HG03108 (cell line): ENCODE results near the gene LMF1.

Experiments used
- ATAC-seq: cut with Tn5 transposase; IDR thresholded peaks from one replicate; pipeline ENCODE4 v1.9.1; 2021; ENCODE audit warnings: moderate library complexity; ENCODE audit not compliant: unreplicated experiment

The LMF1 gene

GRCh38 chr16:853981-854807 is 116.6 kb downstream of the LMF1 start:
- ATAC-seq = no peak

- ATAC-seq = no peak
Observed at GRCh38 chr16:853306-853705, 117.5 kb downstream of the LMF1 start.

GRCh38 chr16:852451-853185 is 118.2 kb downstream of the LMF1 start:
- ATAC-seq = no peak

- ATAC-seq = no peak
Observed at GRCh38 chr16:851871-852270, 118.9 kb downstream of the LMF1 start.

- ATAC-seq = no peak
Observed at GRCh38 chr16:851209-851810, 119.5 kb downstream of the LMF1 start.

GRCh38 chr16:850668-851067 is 120.1 kb downstream of the LMF1 start:
- ATAC-seq = no peak

- ATAC-seq = no peak
Observed at GRCh38 chr16:848510-849253, 122.1 kb downstream of the LMF1 start.

- ATAC-seq = no peak
Observed at GRCh38 chr16:847681-848445, 122.9 kb downstream of the LMF1 start.

- no peak for ATAC-seq
Observed at GRCh38 chr16:847151-847550, 123.6 kb downstream of the LMF1 start.

GRCh38 chr16:845351-845745 is 125.4 kb downstream of the LMF1 start:
- no peak for ATAC-seq

GRCh38 chr16:844638-845350 is 126.0 kb downstream of the LMF1 start:
- ATAC-seq = no peak

GRCh38 chr16:843771-844170 is 127.0 kb downstream of the LMF1 start:
- no peak for ATAC-seq

GRCh38 chr16:842711-843560 is 127.8 kb downstream of the LMF1 start:
- ATAC-seq = no peak

- no peak for ATAC-seq
Observed at GRCh38 chr16:842061-842476, 128.7 kb downstream of the LMF1 start.

GRCh38 chr16:841455-842060 is 129.2 kb downstream of the LMF1 start:
- ATAC-seq = no peak

- no peak for ATAC-seq
Observed at GRCh38 chr16:840561-841454, 130.0 kb downstream of the LMF1 start.

- no peak for ATAC-seq
Observed at GRCh38 chr16:839643-840408, 131.0 kb downstream of the LMF1 start.
